Stimulated activated CD4-positive, alpha-beta T cell treated with anti-CD3 and anti-CD28 coated beads, Interleukin-1b, Interleukin-23, amount 100 ng/mL, for 1 hour (primary cell): ENCODE measurements around the gene CD177.
"Not testable (repeated sequence)": the region's sequence is repeated elsewhere in the genome, so short reads cannot be mapped to it uniquely, and the experiment has no call there.

Experiments used
- DNase-seq, 2 donors: peaks; one replicate each; pipeline ENCODE4 v3.0.0-alpha.2; 2020; ENCODE audit warnings: low read depth in 2 of 2

Gene CD177, protein sequence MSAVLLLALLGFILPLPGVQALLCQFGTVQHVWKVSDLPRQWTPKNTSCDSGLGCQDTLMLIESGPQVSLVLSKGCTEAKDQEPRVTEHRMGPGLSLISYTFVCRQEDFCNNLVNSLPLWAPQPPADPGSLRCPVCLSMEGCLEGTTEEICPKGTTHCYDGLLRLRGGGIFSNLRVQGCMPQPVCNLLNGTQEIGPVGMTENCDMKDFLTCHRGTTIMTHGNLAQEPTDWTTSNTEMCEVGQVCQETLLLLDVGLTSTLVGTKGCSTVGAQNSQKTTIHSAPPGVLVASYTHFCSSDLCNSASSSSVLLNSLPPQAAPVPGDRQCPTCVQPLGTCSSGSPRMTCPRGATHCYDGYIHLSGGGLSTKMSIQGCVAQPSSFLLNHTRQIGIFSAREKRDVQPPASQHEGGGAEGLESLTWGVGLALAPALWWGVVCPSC

DNA sequence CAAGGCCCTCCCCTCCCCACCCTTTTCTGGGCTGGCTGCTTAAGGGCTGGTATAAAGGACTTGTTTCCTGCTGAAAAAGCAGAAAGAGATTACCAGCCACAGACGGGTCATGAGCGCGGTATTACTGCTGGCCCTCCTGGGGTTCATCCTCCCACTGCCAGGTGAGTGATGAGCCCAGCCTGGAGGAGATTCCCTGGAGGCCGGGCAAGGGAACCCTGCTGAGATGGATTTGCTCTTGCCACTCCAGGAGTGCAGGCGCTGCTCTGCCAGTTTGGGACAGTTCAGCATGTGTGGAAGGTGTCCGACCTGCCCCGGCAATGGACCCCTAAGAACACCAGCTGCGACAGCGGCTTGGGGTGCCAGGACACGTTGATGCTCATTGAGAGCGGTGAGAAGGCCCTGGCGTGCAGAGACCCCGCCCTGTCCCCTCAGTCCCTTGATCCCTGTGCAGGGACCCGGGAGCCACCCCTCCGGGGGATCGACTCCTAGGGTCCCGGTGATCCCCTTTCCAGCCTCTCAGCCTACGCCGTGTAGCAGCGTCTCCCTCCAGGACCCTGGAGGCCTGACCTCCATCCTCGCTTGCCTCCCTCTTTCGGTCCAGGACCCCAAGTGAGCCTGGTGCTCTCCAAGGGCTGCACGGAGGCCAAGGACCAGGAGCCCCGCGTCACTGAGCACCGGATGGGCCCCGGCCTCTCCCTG is at the start of gene CD177:
CD177 (plus strand) TSS at position 81 of the 699 bp plus-strand sequence; CDS start at position 110, 29 bp downstream.
- no peak for DNase-seq

DNA sequence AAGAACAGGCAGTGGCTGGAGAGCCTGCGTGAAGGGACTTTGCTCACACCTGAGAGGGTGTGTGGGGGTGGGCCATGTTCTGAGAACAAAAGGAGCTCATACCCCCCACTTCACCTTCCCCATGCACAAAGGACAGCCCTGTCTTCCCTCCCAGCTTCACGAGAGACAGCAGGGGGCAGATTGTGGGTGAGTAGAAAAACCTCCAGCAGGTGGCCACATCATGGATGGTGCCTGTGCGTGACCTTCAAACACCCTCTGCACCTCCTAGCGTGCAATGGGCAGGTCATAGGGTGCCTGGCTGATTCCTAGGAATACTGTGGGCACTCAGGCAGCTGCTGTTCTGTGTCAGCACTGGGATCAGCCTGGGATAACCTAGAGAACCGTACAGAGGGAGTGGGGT is 47.8 kb upstream of the CD177 start:
- DNase-seq, result no peak

DNA sequence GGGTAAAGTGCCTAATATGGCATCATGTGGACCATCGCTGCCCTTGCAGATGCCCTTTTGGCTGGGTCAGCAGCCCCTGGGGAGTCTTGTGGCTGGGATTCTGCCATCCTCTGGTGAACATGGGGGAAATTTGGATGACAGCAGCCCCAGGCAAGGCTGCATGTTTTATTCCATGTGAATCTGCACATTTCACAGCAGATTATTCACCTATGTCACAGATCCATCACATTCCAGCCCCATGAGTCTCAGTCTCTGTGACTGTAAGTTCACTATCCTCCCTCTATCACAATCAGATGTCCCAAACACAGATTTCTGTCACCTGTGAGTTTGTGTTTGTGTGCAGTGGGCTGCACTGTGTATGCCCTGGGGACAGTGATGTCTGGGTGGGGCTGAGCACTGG is 47.4 kb upstream of the CD177 start:
- no peak for DNase-seq

DNA sequence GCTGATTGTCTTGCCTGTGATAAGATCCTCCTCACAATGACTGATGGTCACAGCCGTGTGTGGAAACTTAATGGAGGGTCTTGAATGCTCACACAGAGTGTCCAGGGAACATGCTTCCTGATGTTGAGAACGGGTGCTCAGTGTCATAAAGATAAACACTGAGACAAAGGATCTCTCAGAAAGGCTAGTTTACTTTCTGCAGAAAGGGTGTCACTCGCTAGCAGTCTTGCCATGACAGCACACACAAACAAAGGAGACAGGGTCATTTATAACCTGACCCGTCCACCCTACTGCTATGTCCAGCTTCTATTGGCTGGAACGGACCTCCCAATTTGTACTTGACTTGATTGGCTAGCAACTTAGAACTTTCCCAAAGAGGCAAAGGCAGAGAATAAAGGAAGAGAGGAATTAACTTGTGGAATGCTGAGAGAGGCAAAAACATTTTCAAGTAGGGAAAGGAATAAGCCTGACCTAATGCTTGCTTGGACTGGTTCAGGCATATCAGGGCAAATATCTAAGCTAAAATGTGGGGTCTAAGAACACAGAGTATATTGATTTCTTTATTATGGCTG is 45.2 kb upstream of the CD177 start:
- no peak for DNase-seq

DNA sequence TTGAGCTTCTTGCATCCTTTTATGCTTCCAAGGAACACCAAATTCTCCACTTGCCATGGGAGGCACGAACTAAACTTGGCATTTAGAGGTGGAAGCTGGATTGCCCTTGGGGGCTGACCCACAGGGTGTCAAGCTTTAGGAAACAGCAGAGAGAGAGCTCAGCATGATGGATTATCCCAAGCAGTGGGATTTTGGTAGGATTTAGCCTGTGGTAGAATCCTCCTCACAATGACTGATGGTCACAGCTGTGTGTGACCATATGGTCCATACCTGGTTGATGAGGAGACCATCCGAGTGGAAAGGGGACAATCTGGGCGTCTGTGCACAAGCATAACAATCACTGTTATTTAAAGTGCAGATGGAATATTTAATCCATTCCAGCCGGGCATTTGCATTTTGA is 44.0 kb upstream of the CD177 start:
- DNase-seq, result no peak

DNA sequence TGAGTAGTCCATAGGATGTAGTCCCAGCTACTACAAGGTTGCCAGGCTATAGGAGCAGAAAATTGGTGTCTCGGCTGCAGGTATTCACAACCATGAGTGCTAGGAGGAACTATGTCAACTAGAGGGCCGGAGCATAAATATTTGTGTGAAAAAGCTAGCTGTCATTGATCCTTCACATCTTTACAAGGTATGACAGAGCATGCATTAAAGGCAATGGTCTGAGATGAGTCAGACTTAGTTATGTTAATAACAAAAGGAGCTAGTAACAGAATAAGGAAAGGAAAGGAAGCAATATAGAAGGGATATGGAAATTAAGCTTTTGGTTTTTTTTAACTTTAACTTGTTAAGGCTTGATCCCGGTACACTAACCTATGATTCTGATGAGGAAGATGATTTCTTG is 43.3 kb upstream of the CD177 start:
- DNase-seq, result no peak

DNA sequence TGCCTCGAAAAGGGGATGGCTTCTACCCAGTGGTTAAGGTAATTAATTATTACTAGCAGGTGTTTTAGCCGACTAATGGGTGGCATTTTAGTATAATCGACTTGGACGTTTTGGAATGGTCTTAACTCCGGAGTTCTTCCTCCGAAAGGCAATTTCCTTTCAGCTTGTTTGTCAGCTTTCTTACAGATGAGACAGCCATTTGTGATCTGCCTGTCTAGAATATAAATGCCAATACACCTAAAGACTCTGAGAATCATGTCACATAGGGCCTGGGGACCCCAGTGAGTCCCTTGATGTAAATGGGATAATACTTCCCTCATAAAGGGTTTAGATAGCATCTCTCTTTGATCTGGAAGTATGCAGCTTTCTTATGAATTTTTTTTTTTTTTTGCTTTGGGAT is 42.2 kb upstream of the CD177 start:
- no peak for DNase-seq

DNA sequence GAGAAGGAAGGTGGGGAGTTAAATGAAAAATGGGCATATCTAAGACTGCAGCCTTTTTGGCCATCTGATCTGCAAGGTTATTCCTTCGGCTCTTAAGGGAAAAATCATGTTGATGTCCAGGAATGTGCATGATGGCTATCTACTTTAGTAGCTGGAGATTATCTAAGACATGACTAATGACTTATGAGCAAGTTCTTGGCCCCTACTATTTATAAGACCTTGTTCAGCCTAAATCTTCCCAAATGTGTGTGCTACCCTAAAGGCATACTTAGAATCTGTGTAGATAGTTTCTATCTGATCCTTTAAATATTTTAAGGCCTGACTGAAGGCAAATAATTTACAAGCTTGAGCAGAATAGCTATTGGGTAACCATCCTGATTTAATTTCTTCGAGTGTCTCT is 41.8 kb upstream of the CD177 start:
- no peak for DNase-seq

DNA sequence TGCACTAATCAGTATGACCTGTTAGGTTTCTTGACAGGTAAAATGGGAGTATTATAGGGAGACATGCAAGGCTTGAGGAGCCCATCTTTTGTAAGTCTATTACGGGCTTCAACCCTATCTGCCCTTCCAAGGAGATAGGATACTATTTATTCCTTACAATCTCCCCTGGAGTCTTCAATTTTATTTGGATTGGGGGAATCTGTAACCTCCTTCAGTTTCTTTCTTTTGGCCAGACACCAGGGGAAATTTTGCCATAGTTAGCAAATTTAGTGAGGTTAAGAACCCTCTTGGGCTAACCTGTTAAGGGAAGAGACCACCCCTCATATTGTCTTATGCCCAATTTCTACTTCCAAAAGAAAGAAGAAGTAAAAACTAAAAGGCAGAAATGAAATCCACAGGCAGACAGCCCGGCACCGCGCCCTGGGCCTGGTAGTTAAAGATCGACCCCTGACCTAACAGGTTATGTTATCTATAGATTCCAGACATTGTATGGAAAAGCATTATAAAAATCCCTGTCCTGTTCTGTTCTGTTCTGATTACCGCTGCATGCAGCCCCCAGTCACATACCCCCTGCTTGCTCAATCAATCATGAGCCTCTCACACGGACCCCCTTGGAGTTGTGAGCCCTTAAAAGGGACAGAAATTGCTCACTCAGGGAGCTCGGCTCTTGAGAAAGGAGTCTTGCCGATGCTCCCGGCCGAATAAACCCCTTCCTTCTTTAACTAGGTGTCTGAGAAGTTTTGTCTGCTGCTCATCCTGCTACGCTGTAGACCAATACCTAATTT is 39.6 kb upstream of the CD177 start:
- no peak for DNase-seq

DNA sequence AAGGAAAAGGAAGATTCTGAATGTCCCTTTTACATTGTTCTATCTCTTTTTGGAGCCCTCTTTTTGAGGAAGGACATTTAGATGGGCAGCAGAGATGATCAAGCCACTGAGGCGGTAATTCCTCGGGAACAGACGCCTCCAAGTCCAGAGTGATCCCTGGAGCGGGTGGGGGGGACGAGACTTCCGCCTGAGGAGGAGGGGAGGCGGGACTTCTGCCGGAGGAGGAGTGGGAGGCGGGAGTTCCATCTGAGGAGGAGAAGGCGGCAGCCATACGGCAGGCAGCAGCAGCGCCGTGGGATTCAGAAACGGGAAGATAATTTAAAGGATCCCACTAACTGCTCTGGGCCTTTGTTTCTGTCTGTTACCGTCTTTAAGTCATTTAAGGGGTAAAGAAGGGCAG is 37.6 kb upstream of the CD177 start:
- no peak for DNase-seq

DNA sequence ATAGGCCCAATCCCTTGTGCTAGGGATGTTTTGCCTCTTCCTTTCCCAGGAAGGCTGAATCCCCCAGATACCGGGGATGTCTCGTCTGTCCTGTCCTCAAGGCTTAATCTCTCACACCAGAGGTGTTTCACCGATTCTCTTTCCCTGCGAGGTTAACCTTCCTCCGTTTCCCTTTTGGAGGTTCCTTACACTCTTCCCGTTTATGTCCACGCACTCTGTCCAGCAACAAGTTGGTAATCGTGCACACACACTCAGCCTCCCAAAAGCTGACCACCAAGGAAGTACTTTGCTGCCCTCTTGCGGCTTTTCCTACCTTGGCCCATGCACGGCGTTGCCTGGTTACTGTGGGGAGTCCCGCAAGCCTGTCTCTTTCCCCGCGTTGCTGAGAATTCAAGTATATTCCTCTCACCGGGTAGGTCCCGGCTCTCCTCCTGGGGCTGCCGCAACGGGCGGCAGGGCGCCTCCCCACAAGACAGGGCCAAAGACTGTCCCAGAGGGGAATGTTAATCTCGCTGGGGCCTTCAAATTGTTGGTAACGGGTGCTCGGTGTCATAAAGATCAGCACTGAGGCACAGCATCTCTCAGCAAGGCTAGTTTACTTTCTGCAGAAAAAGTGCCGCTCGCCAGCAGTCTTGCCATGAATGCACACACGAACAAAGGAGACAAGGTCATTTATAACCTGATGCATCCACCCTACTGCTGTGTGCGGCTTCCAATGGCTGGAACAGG is 36.7 kb upstream of the CD177 start:
- DNase-seq, result no peak

DNA sequence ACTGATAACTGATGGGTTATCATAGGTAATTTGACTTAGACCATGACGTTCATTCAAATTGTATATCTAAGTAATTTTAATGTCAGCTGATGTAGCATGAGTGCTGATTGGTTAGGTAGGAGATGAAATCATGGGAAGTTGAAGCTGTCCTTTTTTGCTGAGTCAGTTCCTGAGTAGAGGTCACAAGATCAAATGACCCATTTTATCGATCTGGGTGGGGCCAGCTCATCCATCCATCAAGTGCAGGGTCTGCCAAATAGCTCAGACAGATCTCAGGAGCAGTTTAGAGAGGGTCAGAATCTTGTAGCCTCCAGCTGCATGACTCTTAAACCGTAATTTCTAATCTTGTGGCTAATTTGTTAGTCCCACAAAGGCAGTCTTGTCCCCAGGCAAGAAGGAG is 35.3 kb upstream of the CD177 start:
- no peak for DNase-seq

DNA sequence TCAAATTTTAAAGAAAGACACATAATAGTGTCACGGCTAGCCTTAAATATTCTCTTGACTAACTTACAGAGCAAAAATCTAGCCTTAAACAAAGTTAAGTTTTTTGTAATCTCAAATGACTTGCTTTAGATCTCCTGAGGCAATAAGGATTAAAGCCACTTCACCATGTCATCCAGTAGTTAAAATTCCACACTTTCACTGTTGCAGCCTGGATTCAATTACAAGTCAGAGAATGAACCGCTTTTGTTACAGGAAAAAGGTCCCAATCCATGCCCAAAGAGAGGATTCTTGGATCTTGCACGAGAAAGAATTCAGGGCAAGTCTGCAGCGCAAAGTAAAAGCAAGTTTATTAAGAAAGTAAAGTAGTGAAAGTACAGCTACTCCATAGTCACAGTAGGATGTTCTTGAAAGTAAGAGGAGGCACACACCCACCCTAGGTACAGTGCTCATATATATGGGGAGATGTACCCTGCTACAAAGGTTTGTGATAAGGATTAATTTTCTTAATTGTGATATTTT is 34.6 kb upstream of the CD177 start:
- no peak for DNase-seq

DNA sequence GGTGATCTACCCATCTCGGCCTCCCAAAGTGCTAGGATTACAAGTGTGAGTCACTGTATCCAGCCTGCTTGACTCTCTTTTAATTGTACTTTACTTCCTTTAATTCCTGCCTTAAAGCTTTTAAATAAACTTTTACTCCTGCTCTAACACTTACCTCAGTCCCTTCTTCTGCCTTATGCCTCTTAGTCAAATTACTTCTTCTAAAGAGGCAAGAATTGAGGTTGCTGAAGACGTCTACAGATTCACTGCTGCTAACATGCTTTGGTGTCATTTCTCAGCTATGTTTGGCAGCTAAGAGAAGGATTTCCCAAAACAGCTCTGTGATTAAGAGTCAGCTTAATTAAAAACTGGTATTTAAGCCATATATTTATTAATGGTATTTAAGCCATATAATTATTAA is 32.9 kb upstream of the CD177 start:
- DNase-seq, result no peak

DNA sequence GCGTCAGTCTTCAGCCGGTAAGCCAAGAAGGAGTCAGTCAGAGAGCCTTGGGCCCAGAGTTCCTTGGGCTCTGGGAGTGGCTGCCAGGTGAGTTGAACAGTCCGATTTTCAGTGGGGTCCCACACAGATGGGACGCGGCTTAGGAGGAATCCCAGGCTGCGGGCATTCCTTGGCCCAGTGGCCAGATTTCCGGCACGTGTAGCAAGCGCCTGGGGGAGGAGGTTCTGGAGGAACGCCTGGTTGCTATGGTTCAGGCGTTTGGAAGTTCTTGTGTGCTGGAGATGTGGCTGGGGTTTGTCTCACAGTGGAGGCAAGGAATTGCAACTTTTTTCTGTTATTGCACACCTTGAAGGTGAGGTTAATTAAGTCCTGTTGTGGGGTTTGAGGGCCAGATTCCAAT is 26.7 kb upstream of the CD177 start:
- DNase-seq, result not testable (repeated sequence)

DNA sequence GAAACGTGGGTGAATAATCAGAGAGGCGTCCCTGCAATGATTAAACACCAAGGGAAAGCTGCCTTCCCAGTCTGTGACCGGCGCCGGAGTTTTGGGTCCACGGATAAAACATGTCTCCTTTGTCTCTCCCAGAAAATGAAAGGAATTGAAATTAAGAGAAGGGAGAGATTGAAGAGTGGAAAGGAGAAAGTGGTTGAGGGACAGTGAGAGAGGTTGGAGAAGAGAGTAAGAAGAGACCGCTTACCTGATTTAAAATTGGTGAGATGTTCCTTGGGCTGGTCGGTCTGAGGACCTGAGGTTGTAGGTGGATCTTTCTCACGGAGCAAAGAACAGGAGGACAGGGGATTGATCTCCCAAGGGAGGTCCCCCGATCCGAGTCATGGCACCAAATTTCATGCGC is 24.9 kb upstream of the CD177 start:
- not testable (repeated sequence) for DNase-seq

DNA sequence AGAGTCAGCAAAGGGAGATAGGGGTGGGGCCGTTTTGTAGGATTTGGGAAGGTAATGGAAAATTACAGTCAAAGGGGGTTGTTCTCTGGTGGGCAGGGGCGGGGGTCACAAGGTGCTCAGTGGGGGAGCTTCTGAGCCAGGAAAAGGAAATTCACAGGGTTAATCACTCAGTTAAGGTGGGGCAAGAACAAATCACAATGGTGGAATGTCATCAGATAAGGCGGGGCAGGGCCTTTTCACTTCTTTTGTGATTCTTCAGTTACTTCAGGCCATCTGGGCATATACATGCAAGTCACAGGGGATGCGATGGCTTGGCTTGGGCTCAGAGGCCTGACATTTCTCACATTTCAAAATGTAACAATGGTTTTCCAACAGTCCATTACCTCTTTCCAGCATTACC is 24.4 kb upstream of the CD177 start:
- DNase-seq, result not testable (repeated sequence)

DNA sequence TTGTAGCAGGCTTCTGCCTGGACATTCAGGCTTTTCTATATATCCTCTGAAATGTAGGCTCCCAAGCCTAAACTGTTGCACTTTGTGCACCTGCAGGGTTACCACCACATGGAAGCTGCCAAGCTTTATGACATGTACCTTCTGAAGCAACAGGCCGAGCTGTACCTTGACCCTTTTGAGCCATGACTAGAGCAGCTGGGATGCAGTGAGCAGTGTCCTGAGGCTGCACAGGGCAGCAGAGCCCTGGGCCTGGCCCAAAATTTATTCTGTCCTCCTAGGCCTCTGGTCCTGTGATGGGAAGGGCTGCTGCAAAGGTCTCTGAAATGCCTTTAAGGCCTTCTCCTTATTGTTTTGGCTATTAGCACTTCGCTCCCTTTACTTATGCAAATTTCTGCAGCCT is 23.5 kb upstream of the CD177 start:
- DNase-seq, result no peak

DNA sequence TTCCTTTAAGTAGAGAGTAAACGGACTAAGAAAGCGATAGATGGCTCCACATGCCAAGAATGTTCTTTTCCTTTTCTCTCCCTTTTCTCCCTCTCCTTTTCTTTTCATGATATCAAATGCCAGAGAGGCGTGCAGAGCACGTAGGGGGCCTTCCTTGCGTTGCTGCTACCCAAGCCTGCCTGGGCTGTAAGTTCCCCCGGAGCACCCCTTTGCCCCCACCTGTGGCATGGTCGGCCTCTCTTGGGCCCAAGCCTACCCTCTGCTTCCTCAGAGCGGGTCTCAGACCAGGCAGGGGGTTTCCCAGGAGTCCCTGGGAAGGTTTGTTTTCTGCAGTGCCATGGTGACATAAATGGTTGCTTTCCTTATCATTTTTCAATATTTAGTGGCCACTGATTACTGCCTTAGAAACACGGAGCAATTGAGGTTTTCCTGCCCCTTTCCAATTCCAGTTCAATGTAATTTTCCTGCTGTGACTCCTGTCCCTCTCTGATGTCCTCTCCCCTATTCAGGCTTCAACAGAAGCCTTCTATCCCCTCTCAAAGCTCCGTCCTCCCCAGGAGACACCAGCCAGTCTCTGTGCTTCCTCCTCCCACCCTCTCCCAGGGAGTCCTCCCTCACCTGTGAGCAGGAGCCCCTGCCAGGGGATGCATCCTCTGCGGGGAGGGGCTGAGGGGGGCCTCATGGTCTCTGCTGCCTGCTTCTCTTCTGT is 22.6 kb upstream of the CD177 start:
- DNase-seq, result no peak

DNA sequence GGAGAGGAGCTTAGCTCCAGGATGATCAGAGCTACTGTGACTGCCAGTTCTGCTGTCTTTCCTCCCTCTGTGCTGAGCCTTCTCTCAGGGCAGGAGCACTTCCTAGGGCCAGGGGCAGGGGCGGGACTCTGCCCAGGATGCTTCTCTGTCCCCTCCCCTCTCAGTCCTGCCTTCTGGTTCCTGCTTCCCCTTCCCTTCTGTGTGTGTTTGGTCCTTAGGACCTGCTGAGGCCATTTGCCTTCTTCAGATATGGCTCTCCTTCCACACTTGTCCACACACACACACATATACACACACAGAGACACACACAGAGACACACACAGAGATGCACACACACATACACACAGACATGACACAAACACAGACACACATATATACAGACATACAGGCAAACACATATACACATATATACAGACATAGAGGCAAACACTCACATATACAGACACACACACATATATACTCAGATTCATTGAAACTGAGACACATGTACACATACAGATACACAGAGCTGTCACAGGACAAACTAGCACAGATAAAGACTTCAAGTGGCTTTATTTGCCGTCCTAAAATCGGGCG is 22.0 kb upstream of the CD177 start:
- no peak for DNase-seq
